ENCODE data around the gene P2RX2.

Gene P2RX2

GRCh38 chr12:132618683-132619043, at the start of gene P2RX2:
Gene P2RX2 (plus strand): TSS chr12:132618776. CDS start chr12:132618817, 41 bp downstream.
- in situ Hi-C loops (cut with MboI; ENCODE audit: low sequenced_read_pairs): no loop called here
- Histone ChIP-seq H3K27me3 (ENCODE audit: low read depth) (peaks cover 49% of the 10 kb centered on the region), H3K4me1 (no peaks in the 10 kb centered on the region), H3K9me3 (peaks cover 10% of the 10 kb centered on the region), H3K36me3 (replicated peaks) (peaks cover 3% of the 10 kb centered on the region; the same call in 1 of the 2 replicates), H3K4me3 (no peak within 1 kb of the TSS)
- DNase-seq (ENCODE audit: low spot score in 2 of 2): no peak

GRCh38 chr12:132568826-132569480, 49.6 kb upstream of the P2RX2 start:
- Histone ChIP-seq H3K27me3 (ENCODE audit: low read depth) (no peaks in the 10 kb centered on the region), H3K9me3 (no peaks in the 10 kb centered on the region), H3K4me1 (no peaks in the 10 kb centered on the region), H3K4me3 (no peak overlapping the region), H3K36me3 (replicated peaks) (peaks cover 25% of the 10 kb centered on the region)
- in situ Hi-C loops (cut with MboI; ENCODE audit: low sequenced_read_pairs): loop anchor here (10.0 to 25.0 kb wide), 2 partner anchors 154 to 407 kb away; no protein-coding TSS in a partner anchor
- no peak for DNase-seq (ENCODE audit: low spot score in 2 of 2)

- in situ Hi-C loops (cut with MboI; ENCODE audit: low sequenced_read_pairs): loop anchor here (10.0 to 25.0 kb wide), 2 partner anchors 155 to 408 kb away; no protein-coding TSS in a partner anchor
- Histone ChIP-seq H3K4me3 (no peak overlapping the region), H3K36me3 (replicated peaks) (peaks cover 35% of the 10 kb centered on the region), H3K4me1 (no peaks in the 10 kb centered on the region), H3K27me3 (ENCODE audit: low read depth) (no peaks in the 10 kb centered on the region), H3K9me3 (no peaks in the 10 kb centered on the region)
- no peak for DNase-seq (ENCODE audit: low spot score in 2 of 2)
These were observed 48.6 kb upstream of the P2RX2 start for GRCh38 chr12:132569856-132570480.

- DNase-seq (ENCODE audit: low spot score in 2 of 2): no peak
- no peaks in the 10 kb centered on the region for H3K27me3 ChIP-seq (ENCODE audit: low read depth)
- no peaks in the 10 kb centered on the region for H3K9me3 ChIP-seq
- H3K4me1 ChIP-seq: no peaks in the 10 kb centered on the region
- peaks cover 35% of the 10 kb centered on the region for H3K36me3 ChIP-seq (replicated peaks)
- H3K4me3 ChIP-seq: no peak overlapping the region
- in situ Hi-C loops (cut with MboI; ENCODE audit: low sequenced_read_pairs): loop anchor here (25.0 kb wide), 1 partner anchor 408 kb away; no protein-coding TSS in a partner anchor
These were observed 47.9 kb upstream of the P2RX2 start for GRCh38 chr12:132570635-132571034.

- no peaks in the 10 kb centered on the region for H3K9me3 ChIP-seq
- H3K4me1 ChIP-seq: no peaks in the 10 kb centered on the region
- H3K27me3 ChIP-seq (ENCODE audit: low read depth): no peaks in the 10 kb centered on the region
- peaks cover 34% of the 10 kb centered on the region for H3K36me3 ChIP-seq (replicated peaks)
- H3K4me3 ChIP-seq: no peak overlapping the region
- in situ Hi-C loops (cut with MboI; ENCODE audit: low sequenced_read_pairs): loop anchor here (25.0 kb wide), 1 partner anchor 409 kb away; no protein-coding TSS in a partner anchor
- DNase-seq (ENCODE audit: low spot score in 2 of 2): no peak
These were observed 47.5 kb upstream of the P2RX2 start for GRCh38 chr12:132571051-132571450.

- Histone ChIP-seq H3K9me3 (no peaks in the 10 kb centered on the region), H3K27me3 (ENCODE audit: low read depth) (no peaks in the 10 kb centered on the region), H3K4me1 (no peaks in the 10 kb centered on the region), H3K4me3 (no peak overlapping the region), H3K36me3 (replicated peaks) (peaks cover 40% of the 10 kb centered on the region)
- DNase-seq (ENCODE audit: low spot score in 2 of 2): no peak
- in situ Hi-C loops (cut with MboI; ENCODE audit: low sequenced_read_pairs): loop anchor here (25.0 kb wide), 1 partner anchor 409 kb away; no protein-coding TSS in a partner anchor
These were observed 47.0 kb upstream of the P2RX2 start for GRCh38 chr12:132571598-132571997.

GRCh38 chr12:132572106-132572505, 46.5 kb upstream of the P2RX2 start:
- no peak for DNase-seq (ENCODE audit: low spot score in 2 of 2)

GRCh38 chr12:132572801-132573760, 45.5 kb upstream of the P2RX2 start:
- Histone ChIP-seq H3K4me1 (no peaks in the 10 kb centered on the region), H3K27me3 (ENCODE audit: low read depth) (no peaks in the 10 kb centered on the region), H3K36me3 (replicated peaks) (peaks cover 50% of the 10 kb centered on the region), H3K9me3 (no peaks in the 10 kb centered on the region), H3K4me3 (no peak overlapping the region)
- in situ Hi-C loops (cut with MboI; ENCODE audit: low sequenced_read_pairs): loop anchor here (25.0 kb wide), 1 partner anchor 411 kb away; no protein-coding TSS in a partner anchor
- no peak for DNase-seq (ENCODE audit: low spot score in 2 of 2)

More at GRCh38 chr12:132572106-132572505, 46.5 kb upstream of the P2RX2 start:
- in situ Hi-C loops (cut with MboI; ENCODE audit: low sequenced_read_pairs): loop anchor here (25.0 kb wide), 1 partner anchor 410 kb away; no protein-coding TSS in a partner anchor
- Histone ChIP-seq H3K4me3 (no peak overlapping the region), H3K27me3 (ENCODE audit: low read depth) (no peaks in the 10 kb centered on the region), H3K4me1 (no peaks in the 10 kb centered on the region), H3K9me3 (no peaks in the 10 kb centered on the region), H3K36me3 (replicated peaks) (peaks cover 45% of the 10 kb centered on the region)

GRCh38 chr12:132574271-132574996, 44.1 kb upstream of the P2RX2 start:
- Histone ChIP-seq H3K36me3 (replicated peaks) (peaks cover 50% of the 10 kb centered on the region), H3K27me3 (ENCODE audit: low read depth) (no peaks in the 10 kb centered on the region), H3K4me3 (no peak overlapping the region), H3K9me3 (no peaks in the 10 kb centered on the region), H3K4me1 (no peaks in the 10 kb centered on the region)
- in situ Hi-C loops (cut with MboI; ENCODE audit: low sequenced_read_pairs): loop anchor here (25.0 kb wide), 1 partner anchor 412 kb away; no protein-coding TSS in a partner anchor
- DNase-seq (ENCODE audit: low spot score in 2 of 2): no peak

GRCh38 chr12:132575661-132576060, 42.9 kb upstream of the P2RX2 start:
- in situ Hi-C loops (cut with MboI; ENCODE audit: low sequenced_read_pairs): no loop called here
- Histone ChIP-seq H3K27me3 (ENCODE audit: low read depth) (no peaks in the 10 kb centered on the region), H3K36me3 (replicated peaks) (peaks cover 57% of the 10 kb centered on the region), H3K4me1 (no peaks in the 10 kb centered on the region), H3K9me3 (no peaks in the 10 kb centered on the region), H3K4me3 (no peak overlapping the region)
- DNase-seq (ENCODE audit: low spot score in 2 of 2): no peak

GRCh38 chr12:132576701-132577100, 41.9 kb upstream of the P2RX2 start:
- Histone ChIP-seq H3K36me3 (replicated peaks) (peaks cover 66% of the 10 kb centered on the region), H3K4me3 (no peak overlapping the region), H3K27me3 (ENCODE audit: low read depth) (no peaks in the 10 kb centered on the region), H3K4me1 (no peaks in the 10 kb centered on the region), H3K9me3 (no peaks in the 10 kb centered on the region)
- DNase-seq (ENCODE audit: low spot score in 2 of 2): no peak
- in situ Hi-C loops (cut with MboI; ENCODE audit: low sequenced_read_pairs): no loop called here

GRCh38 chr12:132577191-132577920, 41.2 kb upstream of the P2RX2 start:
- peaks cover 62% of the 10 kb centered on the region for H3K36me3 ChIP-seq (replicated peaks)
- H3K27me3 ChIP-seq (ENCODE audit: low read depth): no peaks in the 10 kb centered on the region
- no peaks in the 10 kb centered on the region for H3K4me1 ChIP-seq
- no peak for DNase-seq (ENCODE audit: low spot score in 2 of 2)
- no peaks in the 10 kb centered on the region for H3K9me3 ChIP-seq
- H3K4me3 ChIP-seq: no peak overlapping the region
- in situ Hi-C loops (cut with MboI; ENCODE audit: low sequenced_read_pairs): no loop called here
